ENCODE measurements around the gene ZNF540.
A peak's percentile ranks its signal among the peaks of the same experiment; 100 is the strongest.
"Not testable (repeated sequence)": the region's sequence is repeated elsewhere in the genome, so short reads cannot be mapped to it uniquely, and the experiment has no call there.

ZNF540 gene

GRCh38 chr19:37655689-37656371 lies 61.2 kb downstream of the ZNF540 start:
- FAIRE-seq (no peak), DNase-seq (ENCODE audit: insufficient read length, low spot score) (peak; percentile 73)
- peak; percentile 35; the same call in 1 of the 2 replicates for TF ChIP-seq POLR2A (IDR thresholded peaks at IDR 0.05; ENCODE audit: low read depth, low read length)

GRCh38 chr19:37657157-37657556 lies 62.5 kb downstream of the ZNF540 start:
- not testable (repeated sequence) for DNase-seq (ENCODE audit: insufficient read length, low spot score); FAIRE-seq
